22Rv1 (cell line): ENCODE data around the gene UBE2E2.

Experiments used
- ZFX ChIP-seq: fragments of 450-650 bp; IDR thresholded peaks from 2 replicates; pipeline ENCODE4 v1.6.1; 2017; ENCODE audit warnings: antibody characterized with exemption, borderline replicate concordance
- TF ChIP-seq, protein P1 (sequence below): fragments of 450-650 bp; IDR thresholded peaks from 2 replicates; pipeline ENCODE4 v1.5.1; 2017; ENCODE audit warnings: mild to moderate bottlenecking

DNA sequence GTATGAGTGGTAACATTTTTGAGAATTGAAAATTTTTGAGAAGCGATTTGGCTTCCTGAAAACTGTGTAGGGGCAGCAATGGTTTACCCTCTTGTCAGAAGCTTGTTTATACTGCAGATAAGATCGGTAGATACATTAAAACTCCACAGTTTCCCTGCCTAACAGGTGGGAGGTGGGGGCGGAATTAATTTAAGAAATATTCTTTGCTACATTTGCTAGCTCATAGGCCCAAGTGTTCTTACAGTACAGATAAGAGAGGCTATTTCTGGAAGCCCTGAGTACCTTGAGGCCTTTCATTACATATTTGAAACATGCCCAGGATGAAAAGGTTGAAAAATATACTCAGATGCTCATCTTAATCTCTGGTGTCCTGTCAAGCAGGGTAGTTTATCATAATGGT, 285.5 kb downstream of the UBE2E2 start:
- TF ChIP-seq, protein P1, sequence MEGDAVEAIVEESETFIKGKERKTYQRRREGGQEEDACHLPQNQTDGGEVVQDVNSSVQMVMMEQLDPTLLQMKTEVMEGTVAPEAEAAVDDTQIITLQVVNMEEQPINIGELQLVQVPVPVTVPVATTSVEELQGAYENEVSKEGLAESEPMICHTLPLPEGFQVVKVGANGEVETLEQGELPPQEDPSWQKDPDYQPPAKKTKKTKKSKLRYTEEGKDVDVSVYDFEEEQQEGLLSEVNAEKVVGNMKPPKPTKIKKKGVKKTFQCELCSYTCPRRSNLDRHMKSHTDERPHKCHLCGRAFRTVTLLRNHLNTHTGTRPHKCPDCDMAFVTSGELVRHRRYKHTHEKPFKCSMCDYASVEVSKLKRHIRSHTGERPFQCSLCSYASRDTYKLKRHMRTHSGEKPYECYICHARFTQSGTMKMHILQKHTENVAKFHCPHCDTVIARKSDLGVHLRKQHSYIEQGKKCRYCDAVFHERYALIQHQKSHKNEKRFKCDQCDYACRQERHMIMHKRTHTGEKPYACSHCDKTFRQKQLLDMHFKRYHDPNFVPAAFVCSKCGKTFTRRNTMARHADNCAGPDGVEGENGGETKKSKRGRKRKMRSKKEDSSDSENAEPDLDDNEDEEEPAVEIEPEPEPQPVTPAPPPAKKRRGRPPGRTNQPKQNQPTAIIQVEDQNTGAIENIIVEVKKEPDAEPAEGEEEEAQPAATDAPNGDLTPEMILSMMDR, result no peak
- TF ChIP-seq ZFX, result no peak
